ENCODE data around the gene PMFBP1.
"Not testable (repeated sequence)": the region's sequence is repeated elsewhere in the genome, so short reads cannot be mapped to it uniquely, and the experiment has no call there.

The PMFBP1 gene

DNA sequence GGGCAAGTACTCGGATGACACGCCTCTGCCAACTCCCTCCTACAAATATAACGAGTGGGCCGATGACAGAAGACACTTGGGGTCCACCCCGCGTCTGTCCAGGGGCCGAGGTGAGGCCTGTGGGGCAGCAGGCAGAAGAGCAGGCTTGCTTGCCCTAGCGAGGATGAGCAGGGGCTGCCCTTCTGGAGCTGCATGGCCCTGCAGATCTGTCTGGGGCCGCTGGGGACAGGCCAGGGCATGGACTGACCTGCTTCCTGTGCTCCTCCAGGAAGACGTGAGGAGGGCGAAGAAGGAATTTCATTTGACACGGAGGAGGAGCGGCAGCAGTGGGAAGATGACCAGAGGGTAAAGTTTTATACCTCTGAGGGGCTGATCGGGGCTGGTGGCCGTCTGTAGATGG is 73.0 kb downstream of the PMFBP1 start:
- no peak for DNase-seq

DNA sequence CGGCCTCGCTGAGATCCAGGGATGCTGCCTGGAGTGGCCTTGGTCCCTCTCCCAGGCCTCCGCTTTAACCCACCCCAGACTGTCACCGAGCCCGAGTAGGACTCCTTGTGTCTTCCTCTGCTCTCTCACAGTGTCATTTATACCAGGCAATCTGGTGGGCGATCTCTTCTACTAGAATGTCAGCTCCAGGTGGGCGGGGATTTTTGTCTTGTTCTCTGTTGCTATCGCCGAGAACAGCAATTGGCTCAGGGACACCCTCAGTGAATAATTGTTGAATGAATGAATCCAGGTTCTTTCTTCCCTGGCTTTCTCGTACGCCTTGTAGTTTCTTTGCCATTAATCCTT is 77.7 kb downstream of the PMFBP1 start:
- DNase-seq: no peak

DNA sequence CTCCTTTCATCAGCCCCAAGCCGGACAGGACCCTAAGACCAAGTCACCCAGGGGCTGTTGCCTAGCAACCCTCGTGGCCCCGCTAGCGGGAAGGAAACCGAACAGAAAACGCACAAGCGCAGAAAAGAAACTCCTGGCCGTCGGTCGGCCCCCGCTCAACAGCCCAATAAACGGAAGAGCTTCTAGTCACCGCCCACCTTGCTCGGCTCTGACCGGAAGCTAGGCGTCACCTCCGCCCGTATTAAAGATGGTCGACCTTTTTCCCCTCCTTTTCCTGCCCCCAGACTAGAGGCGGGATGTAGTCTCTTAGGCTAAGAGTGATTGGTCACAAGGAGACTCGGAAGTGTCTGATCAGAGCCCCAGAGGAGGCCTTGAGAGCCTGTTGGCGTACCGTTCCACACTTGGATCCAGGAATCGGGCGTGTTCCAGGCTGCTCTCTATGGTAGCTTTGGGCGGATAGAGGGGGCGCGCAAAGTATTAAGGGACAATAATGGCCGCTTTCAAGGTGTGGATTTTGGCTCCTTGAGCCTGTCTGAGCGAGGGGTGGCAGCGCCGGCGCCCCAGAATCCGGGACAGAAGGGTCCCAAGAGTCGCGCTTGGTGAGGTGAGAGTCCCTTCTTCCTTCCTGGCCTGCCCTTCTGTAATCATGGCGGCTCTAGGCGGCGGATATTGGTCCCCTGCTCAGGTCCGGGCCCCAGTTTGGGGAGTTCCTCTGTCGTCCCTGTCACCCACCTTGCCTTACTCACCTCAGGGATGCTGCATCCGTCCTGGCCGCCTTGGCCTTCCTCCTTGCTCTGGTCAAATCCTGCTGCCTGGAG is 78.3 kb downstream of the PMFBP1 start, which contains the start of the genes DHX38 and TXNL4B:
Gene DHX38 (plus strand): TSS at position 400 of the 818 bp plus-strand sequence. CDS start 2,311 bp downstream, outside the sequence.
Gene TXNL4B (minus strand): TSS at position 173 of the 818 bp plus-strand sequence. CDS start 2,871 bp downstream, outside the sequence.
- DNase-seq: peak; percentile 97

DNA sequence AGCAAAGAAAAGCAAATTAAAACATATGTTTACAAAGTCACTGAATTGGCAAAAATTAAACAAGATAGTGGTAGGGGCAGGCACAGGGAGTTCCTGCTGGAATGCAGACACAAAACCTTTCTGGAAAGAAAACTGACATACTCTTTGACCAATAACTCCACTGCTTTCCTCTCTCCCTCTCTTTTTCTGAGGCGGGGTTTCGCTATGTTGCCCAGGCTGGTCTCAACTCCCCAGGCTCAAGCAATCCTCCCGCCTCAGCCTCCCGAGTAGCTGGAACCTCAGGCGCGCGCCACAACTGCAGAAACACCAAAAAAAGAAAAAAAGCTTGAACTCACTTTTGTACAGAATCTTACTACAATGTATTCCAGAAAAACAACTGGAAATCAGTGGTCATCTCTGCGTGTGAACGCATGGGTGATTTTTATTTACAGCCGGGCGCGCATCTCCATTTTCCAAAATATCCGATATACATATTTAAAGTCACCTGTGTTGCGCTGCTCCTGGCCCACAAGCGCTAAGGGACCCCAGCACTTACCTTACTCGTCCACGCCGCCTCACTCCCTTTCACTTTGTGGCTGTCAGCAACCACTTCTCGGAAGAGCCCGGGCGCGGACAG is 79.0 kb downstream of the PMFBP1 start:
- DNase-seq: peak; percentile 33

DNA sequence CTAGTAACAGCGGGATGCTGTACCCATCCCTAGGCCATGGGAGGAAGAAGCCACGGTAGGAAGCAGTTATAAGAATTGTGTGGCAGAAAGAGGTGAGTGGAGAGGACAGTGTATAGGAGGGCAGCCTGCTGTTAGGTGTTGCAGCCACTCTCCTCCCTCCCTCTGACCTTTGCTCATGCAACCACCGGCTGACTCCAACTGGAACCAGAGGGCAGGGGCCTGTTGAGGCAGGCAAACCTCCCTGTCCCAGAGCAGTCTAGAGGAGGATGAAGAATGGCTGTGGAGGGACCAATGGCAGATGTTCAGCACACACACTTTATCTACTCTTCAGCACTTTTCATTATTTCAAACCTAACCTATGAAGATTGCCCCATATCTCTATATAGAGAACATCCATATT is 80.7 kb downstream of the PMFBP1 start:
- DNase-seq: no peak

DNA sequence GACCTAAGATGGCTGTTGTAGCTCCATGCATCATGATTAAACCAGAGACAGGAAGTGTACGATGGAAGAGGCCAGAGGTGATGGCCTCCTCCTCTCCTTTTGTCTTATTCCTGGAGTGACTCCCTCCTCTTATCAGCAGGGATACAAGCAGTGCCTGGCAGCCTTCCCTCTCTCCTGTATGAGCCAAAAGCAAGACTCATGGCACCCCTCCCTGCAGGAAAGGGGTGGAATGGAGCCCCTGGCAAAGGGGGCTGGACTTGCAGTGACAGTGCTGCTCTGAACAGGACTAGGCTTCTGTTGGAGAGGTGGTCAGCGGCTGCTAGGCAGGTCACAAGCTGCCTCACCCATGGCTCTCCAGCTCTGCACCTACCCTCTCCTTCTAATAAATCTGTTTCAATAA is 87.0 kb downstream of the PMFBP1 start:
- DNase-seq: no peak

DNA sequence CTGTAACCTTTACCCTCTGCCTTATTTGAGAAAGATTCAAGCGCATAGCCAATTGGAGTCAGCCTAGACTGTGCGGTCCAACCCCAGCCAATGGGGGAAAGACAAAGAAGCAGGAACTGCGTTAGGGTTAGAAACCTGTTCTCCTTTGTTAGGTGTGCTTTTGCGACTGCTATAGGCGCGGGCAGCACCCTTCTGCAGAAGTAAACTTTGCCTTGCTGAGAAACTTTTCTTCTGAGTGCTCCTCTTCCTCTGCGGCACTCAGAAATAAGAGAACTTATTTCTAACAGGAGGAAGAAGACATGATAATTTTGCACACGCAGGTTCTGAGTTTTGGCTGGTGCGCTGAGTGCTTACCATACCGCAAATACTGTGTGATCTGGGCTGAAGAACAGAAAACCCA is 87.5 kb downstream of the PMFBP1 start:
- no peak for DNase-seq

DNA sequence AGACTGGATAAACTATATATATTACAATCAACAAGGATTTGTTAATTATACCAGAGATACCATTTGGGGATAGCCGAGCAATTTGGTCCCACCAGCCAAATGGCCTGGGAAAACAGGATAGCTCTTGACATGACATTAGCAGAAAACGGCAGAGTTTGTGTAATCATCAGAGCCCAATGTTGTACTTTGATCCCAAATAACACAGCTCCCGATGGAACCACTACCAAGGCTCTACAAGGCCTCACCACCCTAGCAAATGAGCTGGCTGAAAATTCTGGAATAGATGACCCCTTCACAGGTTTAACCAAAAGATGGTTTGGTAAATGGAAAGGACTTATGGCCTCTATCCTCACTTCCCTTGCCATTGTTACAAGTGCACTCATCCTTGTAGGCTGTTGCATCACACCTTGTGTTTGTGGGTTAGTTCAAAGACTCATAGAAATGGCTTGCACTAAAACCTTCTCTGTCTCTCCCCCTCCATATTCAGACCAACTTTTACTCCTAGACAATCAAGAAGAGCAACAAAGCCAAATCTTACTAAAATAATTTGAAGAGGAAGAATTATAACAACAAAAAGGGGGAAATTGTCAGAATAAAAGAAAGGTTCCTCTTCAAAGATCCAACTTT is 88.1 kb downstream of the PMFBP1 start:
- DNase-seq: no peak

DNA sequence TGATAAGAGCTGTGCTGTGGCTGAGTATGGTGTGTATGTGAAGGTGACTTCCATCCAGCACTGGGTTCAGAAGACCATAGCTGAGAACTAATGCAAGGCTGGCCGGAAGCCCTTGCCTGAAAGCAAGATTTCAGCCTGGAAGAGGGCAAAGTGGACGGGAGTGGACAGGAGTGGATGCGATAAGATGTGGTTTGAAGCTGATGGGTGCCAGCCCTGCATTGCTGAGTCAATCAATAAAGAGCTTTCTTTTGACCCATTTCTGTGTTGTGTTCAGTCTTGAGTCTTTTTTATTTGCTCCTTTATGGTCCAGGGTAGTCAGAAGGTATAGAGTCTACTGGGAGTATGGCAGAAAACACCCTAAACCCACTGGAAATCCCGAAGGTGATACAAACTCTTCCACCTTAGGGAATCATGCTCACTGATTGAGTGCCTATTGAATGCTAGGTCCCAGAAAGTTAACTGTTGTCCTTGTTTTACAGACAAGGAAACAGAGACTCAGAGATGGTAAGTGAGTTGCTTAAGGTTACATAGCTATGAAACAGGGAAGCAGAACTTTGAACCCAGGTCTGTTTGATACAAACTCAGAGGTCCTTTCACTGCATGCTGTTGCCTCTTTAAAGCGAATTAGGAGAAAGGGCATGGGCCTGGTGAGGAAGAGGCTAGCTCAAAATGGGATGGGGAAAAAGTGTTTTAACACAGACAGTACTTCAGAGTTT is 94.8 kb downstream of the PMFBP1 start:
- DNase-seq: not testable (repeated sequence)

DNA sequence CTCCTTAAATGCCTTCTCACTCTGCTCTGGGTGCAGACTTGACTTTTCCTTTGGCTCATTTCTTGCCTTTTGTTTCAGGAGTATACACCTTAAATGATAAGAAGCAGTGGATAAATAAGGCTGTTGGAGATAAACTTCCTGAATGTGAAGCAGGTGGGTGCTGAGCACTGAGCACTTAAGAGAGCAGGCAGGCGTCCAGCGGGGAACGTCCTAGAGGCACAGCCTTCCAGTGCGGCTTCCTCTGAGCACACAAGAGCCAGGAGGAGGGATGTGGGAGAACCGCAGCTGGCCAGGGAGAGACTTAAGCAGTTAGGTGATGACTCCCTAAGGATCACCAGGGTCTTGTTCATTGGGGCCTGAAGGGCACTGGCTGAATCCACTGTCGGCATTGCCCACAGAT is 96.9 kb downstream of the PMFBP1 start:
- DNase-seq: not testable (repeated sequence)

DNA sequence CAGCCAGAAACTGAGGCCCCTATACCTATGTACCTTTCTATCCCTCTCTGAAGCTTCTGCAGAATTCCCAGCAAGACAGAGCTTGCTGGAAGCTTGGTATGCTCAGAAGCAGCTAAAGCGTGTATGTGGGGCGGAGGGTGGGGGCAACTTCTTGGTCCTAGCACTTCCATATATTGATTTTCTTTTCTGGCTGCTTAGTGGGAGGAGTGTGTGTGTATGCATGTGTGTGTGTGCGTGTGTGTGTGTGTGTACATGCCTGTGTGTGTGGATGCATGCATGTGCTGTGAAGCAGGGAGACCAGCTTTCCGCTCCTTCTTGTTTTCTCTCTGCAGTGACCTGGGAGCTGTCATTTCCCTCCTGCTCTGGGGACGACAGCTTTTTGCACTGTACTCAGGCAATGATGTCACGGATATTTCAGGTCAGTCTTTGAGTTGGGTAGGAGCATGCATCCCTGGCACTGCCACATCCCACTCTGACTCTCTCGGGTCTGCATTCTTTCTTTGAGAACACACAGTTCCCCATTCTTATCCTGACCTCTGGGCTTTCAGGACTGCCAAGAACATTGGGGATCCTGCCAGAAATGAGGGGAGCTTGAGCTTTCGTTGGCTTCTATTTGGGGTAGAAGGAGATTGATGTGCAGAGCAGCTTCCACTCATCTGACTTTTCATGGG is 98.3 kb downstream of the PMFBP1 start:
- no peak for DNase-seq

DNA sequence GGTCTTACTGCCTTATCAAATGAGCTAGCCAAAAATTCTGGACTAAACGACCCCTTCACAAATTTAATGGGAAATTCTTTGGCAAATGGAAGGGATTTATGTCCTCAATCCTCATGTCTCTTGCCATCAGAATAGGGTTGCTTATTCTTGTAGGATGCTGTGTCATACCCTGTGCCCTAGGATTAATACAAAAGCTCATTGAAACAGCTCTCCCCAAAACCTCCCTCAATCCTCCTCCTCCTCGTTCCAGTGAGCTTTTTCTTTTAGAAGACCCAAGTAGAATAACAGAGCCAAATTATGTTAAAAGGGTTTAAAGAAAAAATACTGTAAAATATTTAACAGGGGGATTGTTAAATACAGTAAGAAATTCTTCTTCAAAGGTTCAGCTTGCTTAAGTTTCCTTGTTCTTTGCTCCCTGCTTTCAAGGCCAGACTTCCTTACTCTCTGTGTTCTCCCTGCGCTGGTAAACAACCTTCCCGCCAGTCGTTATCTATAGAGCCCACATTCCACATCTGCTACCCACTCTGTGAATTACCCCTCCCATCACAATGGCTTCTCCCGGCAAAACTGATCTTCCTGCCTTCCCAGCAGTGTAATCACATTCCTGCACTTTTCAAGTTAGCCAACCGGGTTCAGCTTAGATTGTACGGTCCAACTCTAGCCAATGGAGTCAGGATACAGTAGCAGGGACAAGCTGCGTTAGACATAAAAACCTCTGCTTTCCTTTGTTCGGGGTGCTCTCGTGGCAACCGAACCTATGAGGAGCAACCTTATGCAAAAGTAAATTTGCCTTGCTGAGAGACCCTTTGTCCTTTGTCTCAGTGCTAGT is 99.2 kb downstream of the PMFBP1 start:
- DNase-seq: peak; percentile 3
